Stimulated activated naive CD8-positive, alpha-beta T cell treated with anti-CD3 and anti-CD28 coated beads, Interleukin-15, Interleukin-2, amounts not matched to agents 100 U/mL and 50 U/mL, for 24 hours (primary cell): Measurements from ENCODE around the gene SUCLG2.
"Not testable (repeated sequence)": the region's sequence is repeated elsewhere in the genome, so short reads cannot be mapped to it uniquely, and the experiment has no call there.

Experiments used
- ATAC-seq: fragments of 150-1000 bp; cut with Tn5 transposase; one replicate; pipeline ENCODE4 v1.10.0; 2021
- DNase-seq: peaks from one replicate; pipeline ENCODE4 v3.0.0; 2021

The SUCLG2 gene

DNA sequence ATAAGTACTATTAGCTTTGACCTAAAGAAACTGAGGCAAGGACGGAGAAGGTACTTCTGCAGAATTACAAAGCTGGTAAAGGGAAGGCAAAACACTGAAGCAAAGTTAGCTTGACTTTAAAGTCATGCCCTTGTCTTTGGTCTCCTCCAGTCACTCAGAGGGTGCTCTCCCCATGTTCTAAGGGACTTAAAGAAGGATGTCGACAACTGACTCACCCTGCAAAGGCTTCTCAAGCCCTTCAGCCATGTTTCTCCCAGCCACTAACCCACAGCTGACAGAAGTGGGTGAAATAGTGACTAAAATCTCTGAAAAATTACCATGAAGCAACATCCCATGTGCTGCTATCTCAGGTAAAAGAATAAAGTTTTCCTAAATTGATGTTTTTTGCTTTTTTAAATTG, 46.4 kb downstream of the SUCLG2 start:
- peak; percentile 51 for ATAC-seq

DNA sequence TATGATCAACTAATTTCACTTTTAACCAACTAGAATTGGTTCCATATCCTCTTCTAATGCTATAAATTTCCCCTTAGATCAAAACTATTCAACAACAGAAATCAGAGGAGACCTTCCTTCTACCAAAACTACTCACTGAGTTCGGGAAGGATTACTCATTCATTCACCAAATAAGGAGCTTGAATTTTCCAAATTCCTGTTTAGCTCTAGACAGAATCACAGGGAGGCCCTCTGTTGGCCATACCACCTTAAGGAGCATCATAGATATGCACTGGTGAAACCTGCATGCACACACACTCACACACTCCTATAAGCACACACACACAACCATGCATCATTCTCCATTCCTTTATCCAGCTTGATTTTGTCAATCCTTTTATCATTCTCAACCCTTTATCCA, 49.0 kb downstream of the SUCLG2 start:
- ATAC-seq (peak; percentile 77), DNase-seq (no peak)

More for the DNA sequence above, 46.4 kb downstream of the SUCLG2 start:
- DNase-seq: no peak

DNA sequence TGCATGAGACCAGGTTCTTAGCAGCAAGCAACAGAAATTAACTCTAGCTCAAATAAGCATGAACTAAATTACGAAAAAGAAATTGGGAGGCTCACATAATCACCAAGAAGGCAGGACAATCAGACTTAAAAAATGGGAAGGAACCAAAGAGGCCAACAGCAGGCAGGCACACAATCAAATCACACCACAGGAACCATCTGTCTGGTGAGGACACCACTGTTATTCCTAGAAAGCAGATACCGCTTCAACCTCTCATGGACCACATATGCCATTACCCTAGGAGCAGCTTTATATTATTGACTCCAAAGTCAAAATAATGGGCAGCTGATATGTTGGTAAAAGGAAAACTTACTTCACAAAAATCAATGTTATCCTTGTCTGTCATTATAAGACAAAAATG, 51.6 kb downstream of the SUCLG2 start:
- DNase-seq (no peak), ATAC-seq (no peak)

DNA sequence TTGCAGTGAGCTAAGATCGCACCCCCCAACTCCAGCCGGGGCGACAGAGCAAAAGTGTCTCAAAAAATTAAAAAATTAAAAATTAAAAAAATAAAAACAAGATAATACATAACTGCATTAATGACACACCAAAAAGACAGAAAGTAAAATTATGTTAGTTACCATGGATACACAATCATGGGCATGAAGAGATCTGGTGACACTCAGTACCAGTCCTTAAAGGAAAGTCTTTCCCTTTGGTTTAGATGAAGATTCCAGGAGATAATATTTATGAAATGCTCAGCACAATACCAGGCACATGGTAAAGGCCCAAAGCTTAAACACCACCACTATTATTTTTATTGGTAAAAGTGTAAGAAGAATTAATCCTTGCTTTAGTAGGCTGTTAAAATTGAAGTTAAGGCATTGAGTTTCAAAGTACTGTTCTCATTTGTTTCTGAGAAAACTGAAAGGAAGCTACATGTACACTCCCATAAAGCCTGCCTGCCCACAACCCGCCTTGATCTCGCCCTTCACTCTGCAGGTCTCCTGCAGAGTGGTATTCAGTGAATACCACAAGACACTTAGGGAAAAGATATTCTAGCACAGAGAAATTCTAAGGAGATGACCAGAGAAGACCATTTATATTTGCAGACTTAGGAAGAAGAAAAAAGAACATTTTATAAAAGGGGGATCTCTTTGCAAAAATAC, 52.3 kb downstream of the SUCLG2 start:
- no peak for ATAC-seq

DNA sequence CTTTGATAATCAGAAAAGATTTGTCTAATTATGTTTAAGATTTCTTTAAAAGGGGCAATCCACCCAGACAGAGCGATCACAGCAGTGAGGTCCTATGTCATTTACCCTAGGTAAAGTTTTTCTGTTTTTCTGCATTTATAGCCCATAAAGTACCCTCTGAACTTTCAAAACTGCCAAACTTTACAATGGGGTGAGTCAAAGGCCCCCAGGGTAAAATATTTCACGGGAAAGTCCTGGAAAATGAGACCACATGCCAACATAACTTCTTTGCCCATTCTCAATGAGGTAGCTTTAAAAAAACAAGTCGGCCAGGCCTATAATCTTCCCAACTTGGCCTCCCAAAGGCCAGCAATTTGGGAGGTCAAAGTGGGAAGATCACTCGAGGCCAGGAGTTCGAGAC, 53.0 kb downstream of the SUCLG2 start:
- ATAC-seq: no peak
- DNase-seq: no peak

More for the DNA sequence above, 52.3 kb downstream of the SUCLG2 start:
- DNase-seq: no peak

DNA sequence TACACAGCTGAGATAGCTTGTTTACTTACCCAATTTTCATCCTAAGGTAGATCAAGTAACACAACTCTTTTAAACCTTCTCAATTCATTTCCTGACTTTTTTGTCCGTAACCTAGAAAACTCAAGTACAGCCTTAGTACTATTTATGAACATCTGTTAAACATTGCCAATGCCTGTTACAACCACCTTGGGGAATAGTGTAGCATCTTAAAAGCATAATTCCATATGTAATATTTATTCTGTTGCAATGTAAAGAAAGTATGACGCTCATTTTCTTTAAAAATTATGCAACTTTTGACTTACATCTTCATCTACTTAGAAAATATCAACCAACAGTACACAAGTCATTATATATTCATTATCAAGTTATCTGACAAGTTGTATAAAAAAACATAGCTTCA, 54.6 kb downstream of the SUCLG2 start:
- DNase-seq (no peak), ATAC-seq (no peak)

DNA sequence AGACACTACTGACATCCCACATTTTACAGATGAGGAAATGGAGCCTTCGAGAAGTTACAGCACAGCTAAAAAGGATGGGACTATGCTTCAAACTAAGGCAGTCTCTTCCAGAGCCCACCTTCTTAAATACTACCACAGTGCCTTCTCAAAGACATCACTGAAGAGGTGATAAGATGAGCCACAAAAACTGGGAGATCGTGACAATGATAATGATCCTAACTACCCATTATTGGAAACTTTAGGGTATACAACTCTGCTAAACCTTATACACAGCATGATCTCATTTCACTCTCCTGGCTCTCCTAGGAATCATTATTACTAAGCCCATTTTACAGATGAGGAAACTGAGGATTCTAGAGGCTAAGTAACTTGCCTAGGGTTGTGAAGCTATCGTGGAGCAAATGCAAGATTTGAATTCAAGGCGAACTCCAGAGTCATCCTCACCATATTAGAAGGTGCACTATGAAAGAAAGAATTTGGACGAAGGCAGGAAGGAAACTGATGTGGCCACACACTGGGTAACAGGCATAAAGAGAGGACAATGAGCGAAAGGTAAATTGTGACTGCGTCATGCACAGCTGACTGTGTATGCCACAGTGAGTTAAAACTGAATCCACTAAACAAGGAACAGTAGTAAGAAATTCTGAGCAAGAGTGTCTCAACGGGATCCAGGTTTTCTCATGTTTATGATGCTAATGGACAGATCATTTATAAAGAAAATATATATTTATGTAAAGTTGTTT, 55.4 kb downstream of the SUCLG2 start:
- ATAC-seq: peak; percentile 32
- DNase-seq: no peak

DNA sequence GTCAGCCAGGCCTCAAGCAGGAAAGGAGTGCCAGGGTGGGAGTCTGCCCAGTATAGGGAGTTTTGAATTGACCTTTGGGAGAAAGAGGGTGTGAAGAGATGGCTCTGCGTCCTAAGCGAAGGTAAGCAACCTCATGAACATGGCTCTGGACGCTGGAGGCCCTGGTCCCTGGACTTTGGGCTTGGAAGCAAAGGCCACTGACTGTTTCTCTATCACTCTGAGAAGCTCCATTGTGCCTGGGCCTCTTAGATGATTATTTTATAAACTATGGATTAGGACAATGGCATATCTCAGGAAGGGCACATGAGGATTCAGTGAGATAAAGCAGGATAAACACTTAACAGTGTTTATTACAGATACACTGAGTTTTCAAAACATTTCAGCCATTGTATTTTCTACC, 59.0 kb downstream of the SUCLG2 start:
- ATAC-seq (no peak), DNase-seq (no peak)

DNA sequence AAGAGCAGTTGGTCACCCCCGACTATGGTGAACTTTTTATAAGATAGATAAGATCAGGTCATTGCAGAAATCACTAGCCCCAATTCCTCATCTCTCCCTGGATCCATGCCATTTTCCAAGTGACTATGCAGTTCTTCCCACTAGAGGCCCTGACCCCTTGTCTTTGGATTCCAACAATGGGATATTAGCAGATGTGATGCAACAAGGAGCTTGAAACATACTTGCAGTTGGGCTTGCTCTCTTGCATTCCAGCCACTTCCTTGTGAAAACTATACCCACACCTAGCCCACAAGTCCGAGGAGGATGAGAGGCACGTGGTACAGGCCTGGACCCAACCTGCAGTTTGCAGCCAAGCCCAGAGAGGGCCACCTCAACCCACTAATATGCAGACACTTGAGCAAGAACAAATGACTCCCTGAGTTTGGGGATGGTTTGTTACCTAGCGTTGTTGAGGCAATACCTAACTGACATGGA, 60.6 kb downstream of the SUCLG2 start:
- DNase-seq (no peak), ATAC-seq (no peak)

DNA sequence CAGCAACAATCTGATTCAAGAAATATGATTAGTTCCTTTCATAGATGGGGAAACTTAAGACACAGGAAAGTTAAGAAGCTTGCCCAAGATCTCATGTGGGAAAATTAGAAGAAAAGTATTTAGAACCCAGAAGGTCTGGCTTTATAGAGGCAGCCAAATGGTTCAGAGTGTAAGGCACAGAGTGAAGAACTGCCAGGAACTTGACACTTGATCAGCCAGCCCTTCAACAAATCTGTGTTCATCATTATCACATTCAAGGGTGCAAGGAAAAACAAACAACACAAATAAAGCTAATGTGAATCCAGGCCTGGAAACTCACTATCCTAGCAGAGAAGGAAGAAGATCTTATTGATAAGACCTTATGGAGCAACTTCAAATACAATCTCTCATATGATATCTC, 62.4 kb downstream of the SUCLG2 start:
- ATAC-seq: no peak
- no peak for DNase-seq

DNA sequence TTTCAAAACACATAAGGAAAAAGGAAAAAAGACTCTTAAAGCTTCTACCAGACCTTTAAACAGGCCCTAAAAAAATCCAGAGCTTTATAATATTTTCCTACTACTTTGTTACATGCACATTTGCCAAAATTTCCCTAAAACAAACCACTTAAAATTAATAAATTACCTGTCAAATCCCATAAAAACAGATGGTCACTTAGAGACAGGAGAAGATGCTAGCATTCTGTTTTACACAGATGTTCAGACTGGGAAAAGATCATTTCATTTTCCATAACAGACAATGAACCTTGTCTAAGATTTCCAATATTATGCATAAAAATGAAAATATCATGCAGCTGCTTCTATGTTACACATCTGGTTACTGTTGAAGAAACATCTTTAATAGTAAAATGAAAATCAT, 66.6 kb downstream of the SUCLG2 start:
- ATAC-seq: no peak
- no peak for DNase-seq

DNA sequence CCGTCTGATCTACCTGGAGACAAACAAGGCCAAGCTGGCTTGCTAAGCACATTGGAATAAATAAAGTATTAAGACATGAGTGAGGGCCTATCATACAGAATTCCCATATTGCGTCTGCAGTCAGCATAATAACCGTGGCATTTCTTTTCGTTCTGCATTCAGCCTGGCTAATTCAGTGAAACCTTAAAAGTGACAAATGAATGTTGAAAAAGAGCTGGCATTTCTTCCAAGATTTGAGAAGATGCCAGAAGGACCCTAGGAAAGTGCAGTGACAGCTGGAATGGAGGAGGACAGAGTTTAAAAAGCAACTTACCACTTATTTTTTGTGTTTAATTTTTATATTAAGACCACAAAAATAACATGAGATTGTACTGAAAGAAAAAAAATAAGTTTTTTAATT, 67.1 kb downstream of the SUCLG2 start:
- ATAC-seq (no peak), DNase-seq (no peak)

DNA sequence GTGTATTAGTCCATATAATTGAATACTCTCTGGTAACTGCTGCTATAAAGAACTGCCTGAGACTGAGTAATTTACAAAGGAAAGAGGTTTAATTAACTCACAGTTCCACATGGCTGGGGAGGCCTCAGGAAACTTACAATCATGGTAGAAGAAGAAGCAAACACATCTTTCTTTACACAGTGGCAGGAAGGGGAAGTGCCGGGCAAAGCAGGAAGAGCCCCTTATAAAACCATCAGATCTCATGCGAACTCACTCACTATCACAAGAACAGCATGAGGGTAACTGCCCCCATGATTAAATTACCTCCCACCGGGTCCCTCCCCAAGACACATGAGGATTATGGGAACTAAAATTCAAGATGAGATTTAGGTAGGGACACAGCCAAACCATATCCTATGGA, 69.8 kb downstream of the SUCLG2 start:
- not testable (repeated sequence) for DNase-seq, ATAC-seq

DNA sequence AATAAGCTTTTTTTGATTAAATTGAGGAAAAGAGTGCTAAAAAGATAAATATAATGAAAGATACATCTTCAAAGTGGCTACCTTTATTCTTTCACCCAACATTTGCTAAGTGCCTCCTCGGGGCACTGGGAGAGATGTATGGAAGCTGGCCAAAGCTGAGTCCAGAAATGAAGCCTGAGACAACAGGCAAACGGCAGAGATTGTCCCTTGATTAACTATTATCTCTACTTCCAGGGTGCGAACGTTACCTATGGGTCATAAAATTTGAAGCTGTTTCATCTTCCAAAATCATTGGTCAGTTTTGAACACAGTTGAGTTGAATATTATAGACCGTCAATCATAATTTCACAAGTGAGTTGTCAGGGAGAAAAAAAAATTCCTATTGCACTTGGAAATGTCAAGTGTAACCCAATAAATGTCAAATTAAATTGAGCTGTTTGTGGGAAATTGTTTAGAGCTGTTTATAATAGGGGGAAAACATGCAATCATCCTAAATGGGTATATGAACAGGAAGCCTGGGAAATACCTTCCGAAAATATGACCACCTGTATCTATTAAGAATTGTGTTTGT, 73.9 kb downstream of the SUCLG2 start:
- ATAC-seq: no peak
- DNase-seq: no peak

DNA sequence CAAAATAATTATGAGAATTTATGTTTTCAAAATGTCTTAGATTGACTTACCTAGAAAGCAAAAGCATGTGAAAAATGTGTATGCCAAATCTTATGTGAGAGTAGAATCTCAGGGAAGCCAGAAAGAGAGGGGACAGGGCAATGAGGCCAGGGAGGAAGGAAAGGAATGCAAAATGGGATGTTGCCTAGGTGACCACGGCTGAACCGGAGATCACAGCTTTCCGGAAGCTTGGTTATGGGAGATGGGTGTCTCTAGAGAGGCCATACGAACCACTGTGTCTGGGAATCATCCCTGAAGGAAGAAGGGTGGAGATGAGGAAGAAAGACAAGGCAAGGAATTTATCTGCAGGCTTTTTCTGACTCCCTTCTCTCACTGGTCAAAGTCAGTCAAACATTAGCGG, 76.0 kb downstream of the SUCLG2 start:
- no peak for DNase-seq
- no peak for ATAC-seq

DNA sequence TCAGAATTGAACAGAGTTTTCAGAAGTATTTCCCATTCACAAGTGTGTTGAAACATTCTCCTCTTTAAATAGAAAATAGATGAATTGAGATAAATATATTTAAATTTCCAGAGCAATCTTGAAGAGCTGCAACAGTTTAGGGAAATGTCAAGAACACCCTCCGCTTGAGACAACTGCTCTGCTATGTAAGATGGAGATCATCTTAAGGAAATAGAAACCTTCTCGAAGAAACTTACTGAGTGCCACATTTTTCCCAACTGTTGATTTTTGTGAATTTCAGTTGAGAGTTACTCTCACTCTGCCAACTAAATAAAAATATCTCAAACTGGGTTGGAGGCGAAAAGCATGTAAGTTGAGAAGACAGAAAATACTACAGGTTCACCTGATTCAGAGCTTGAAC, 78.0 kb downstream of the SUCLG2 start:
- ATAC-seq (no peak), DNase-seq (no peak)

DNA sequence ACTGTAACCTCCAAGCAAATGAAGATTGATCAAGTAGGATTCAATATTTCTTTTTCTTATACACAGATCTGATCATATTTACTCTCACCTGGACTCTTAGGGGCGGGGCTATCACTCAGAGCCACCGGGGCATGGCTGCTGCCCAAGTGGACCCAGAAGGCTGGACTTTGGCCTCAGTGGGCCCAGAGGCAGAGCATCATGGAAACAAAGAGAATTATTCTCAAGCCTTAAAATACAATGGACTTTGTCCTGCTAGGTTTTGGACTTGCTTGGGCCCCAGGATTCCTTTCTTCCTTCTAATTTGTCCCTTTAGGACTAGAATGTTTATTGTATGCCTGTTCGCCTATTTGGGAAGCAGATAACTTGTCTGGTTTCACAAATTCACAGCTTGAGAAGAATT, 85.1 kb downstream of the SUCLG2 start:
- no peak for DNase-seq
- ATAC-seq: no peak

DNA sequence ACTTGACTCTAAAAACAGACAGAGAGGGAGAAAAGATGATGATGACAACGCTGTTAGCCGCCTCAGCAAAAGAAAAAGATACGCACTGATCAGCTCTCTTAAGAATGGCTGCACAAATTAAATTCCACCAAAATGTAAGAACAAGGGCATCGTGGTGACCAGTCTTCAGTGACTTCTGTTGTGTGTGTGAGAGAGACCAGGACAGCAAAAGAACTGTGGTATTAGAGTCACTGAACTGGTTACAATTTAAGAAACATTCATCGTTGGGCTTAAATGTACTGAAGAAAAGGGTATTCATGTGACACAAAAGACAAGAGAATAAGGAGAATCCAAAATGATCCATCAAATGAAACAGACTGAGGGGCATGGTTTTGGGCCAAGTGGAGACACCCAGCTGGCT, 86.5 kb downstream of the SUCLG2 start:
- DNase-seq (no peak), ATAC-seq (no peak)

DNA sequence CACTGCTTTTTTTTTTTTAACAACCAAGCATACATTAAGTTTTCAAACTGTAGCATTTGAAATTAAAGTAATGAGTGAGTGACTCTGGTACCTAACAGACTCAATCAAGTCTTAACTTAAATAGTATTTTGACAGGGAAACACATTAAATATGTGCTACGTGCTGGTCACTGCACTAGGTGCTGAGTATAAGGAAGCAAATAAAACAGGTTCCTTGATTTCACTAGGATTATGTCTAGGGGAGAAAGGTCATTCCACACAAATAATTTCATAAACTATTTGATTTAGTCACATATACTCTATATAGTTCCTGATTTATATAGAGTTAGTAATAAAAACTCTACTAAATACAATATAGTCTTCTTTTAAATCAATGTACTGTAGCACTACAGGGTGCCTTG, 89.4 kb downstream of the SUCLG2 start:
- no peak for DNase-seq
- no peak for ATAC-seq

DNA sequence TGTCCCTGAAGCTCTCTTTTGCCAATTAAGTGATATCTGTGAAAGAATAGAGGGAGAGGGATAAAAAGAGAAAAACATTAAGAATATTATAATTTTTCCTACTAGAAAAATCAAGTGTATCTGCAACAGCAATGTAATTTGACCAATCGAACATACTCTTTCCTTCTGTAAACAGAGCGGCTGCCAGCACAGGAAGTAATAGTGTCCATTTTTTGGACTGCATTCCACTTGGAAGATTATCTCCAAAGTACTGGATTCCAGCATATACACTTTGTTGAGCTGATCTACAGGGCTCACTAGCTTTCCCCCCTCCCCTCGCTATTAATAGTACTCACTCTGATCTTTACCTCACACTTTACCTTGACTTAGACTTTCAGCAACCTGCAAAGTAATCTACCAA, 90.4 kb downstream of the SUCLG2 start:
- DNase-seq (no peak), ATAC-seq (no peak)

DNA sequence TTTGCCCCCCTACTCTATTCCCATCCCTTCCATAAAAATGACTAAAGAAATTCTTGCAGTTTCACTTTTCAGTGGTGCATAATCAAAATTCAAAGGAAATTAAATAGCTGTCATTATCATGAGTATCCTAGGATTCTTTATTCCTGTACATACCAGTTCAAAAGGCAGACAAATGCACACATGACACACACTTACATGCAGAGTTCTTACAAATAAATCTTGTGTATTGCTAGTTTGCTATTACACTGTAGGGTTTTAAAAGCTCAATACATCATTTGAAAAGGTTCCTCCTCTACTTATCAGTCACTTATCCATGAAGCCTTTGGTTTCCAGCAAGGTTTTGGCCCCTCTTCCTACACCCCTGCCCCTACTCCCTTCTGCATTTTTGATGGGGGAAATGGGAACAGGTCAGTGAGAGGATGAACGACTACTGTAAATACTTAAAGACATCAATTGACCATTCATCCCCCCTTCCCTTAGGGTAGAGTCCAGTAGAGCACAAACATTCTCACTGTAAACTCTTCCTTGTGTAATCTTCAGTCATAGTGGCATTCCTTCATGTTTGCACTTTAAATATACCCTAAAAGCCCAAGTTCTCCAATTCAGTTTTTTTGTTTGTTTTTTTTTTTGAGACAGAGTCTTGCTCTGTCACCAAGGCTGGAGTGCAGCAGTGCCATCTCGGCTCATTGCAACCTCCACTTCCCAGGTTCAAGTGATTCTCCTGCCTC, 92.6 kb downstream of the SUCLG2 start:
- no peak for ATAC-seq
- DNase-seq: no peak

DNA sequence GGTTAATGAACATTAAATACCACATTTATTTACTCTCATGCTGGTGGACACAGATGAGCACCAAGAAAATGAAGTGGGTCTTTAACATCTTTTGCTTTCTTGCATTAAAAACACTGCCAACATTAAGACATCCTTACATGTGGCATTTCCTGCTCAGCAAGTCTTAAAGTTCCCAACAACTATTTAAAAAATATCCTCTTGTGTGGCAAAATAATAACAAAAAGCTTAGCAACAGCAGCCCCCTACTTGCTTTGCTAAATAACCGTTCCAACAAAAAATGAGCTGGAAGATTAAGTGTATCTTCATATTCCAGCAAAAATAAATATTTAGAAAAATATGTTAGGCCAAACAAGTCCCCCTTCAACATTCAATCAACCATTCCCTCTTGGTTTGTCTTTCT, 93.1 kb downstream of the SUCLG2 start:
- DNase-seq (no peak), ATAC-seq (no peak)

DNA sequence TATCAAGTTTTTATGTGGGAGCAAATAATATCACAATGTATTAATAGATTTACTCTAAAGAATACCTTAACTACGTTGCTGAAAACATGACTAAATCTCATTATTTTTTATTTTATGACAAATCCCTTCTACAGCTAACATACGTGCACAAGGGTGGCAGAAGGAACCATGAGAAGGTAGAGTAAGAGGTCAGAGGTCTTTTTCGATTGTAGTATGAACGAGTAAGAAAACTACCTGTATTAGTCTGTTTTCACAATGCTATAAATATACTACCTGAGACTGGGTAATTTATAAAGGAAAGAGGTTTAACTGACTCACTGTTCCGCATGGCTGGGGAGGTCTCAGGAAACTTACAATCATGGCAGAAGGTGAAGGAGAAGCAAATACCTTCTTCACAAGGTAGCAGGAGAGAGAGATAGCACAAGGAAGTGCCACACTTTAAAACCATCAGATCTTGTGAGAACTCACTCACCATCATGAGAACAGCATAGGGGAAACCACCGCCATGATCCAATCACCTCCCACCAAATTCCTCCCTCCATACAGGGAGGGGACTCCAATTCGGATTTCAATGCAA, 95.3 kb downstream of the SUCLG2 start:
- no peak for ATAC-seq
- DNase-seq: no peak
